Natural killer cell (primary cell): ENCODE data around the gene KIAA1671. TPM values are rescaled to one million over a fixed set of nuclear protein-coding genes. Genes with fewer than 3 reads are reported as not detected.

Experiments used
- ATAC-seq, 3 donors: fragments of 150-1000 bp in 2 of 3; fragments of 200-7000 bp in 1 of 3; cut with Tn5 transposase; 1 replicate in 1 of 3; 2 replicates in 2 of 3; pipeline ENCODE4 v1.10.0; 2021; ENCODE audit warnings: mild to moderate bottlenecking in 2 of 3, moderate library complexity in 2 of 3
- DNase-seq, 2 donors: peaks; one replicate each; pipeline versions ENCODE4 v3.0.0 to v3.0.0-alpha.2; 2013 to 2021; ENCODE audit warnings: mixed read lengths in 1 of 2
- H3K27ac ChIP-seq: one replicate; pipeline ENCODE4 v1.5.1; 2013; ENCODE audit warnings: mild to moderate bottlenecking, low read length
- H3K27me3 ChIP-seq: one replicate; pipeline ENCODE4 v1.6.1; 2013; ENCODE audit warnings: low read length; ENCODE audit not compliant: control insufficient read depth, insufficient read depth
- H3K36me3 ChIP-seq: one replicate; pipeline ENCODE4 v1.6.1; 2013; ENCODE audit warnings: low read length; ENCODE audit not compliant: control insufficient read depth, insufficient read depth
- H3K4me1 ChIP-seq: one replicate; pipeline ENCODE4 v1.6.1; 2013; ENCODE audit warnings: low read length; ENCODE audit not compliant: control insufficient read depth, insufficient read depth
- H3K4me3 ChIP-seq: one replicate; pipeline ENCODE4 v1.5.1; 2013; ENCODE audit warnings: low read length
- H3K9me3 ChIP-seq: one replicate; pipeline ENCODE4 v1.6.1; 2013; ENCODE audit warnings: low read length; ENCODE audit not compliant: control insufficient read depth, insufficient read depth
- H3K27ac Mint-ChIP-seq, 2 donors: one replicate each; pipeline ENCODE4 v1.8.0; 2022; ENCODE audit warnings: mild to moderate bottlenecking in 2 of 2, mixed read lengths in 2 of 2, moderate library complexity in 1 of 2
- H3K27me3 Mint-ChIP-seq, 2 donors: one replicate each; pipeline ENCODE4 v1.8.0; 2022; ENCODE audit warnings: low read depth in 2 of 2, mixed read lengths in 2 of 2
- H3K36me3 Mint-ChIP-seq: one replicate; pipeline ENCODE4 v1.8.0; 2022; ENCODE audit warnings: mixed read lengths
- H3K4me1 Mint-ChIP-seq, 2 donors: one replicate each; pipeline ENCODE4 v1.8.0; 2022; ENCODE audit warnings: mixed read lengths in 2 of 2
- H3K4me3 Mint-ChIP-seq: one replicate; pipeline ENCODE4 v1.8.0; 2022; ENCODE audit warnings: mild to moderate bottlenecking, moderate library complexity, mixed read lengths
- H3K9me3 Mint-ChIP-seq, 2 donors: one replicate each; pipeline ENCODE4 v1.8.0; 2022; ENCODE audit warnings: mixed read lengths in 2 of 2
- whole genome bisulfite sequencing: methylation state at CpG from one replicate; pipeline ENCODE4 v1.1.7; 2013; ENCODE audit warnings: missing lambda C conversion rate; ENCODE audit not compliant: insufficient coverage; 5-methylcytosine and 5-hydroxymethylcytosine counted together
- intact Hi-C: fragments of 100-400 bp; cut with micrococcal nuclease; formaldehyde crosslinking; loops from one replicate; pipeline ENCODE4 v1.14.2; 2022
- total RNA-seq, 4 donors: library from RNA; stranded (reverse); fragments of 120-200 nt in 1 of 4; gene quantifications; one replicate each; pipeline versions ENCODE4 v1.2.3 to v1.2.4, GENCODE V29; 2013 to 2022
- TF ChIP-seq, protein P1 (sequence below): fragments of 200-600 bp; IDR thresholded peaks from one replicate; pipeline ENCODE4 v1.8.0; 2022; ENCODE audit warnings: antibody characterized with exemption

Gene KIAA1671
- total RNA-seq, 3 donors from 2014 or later (not counting 1 experiment from before 2014, with no cell fraction given), result 3.6 to 24.0 (median 7.3) TPM

- 62% methylated on average over 7 of the region's 7 CpGs for WGBS
- Histone ChIP-seq H3K27ac (no peak overlapping the region), H3K4me1 (peaks cover 86% of the 10 kb centered on the region), H3K4me3 (no peak overlapping the region), H3K27me3 (no peaks in the 10 kb centered on the region), H3K36me3 (no peaks in the 10 kb centered on the region), H3K9me3 (no peaks in the 10 kb centered on the region)
- no peak for ATAC-seq
- no peaks in the 10 kb centered on the region for H3K27me3 Mint-ChIP-seq
- H3K36me3 Mint-ChIP-seq, result no peaks in the 10 kb centered on the region
- TF ChIP-seq, protein P1, sequence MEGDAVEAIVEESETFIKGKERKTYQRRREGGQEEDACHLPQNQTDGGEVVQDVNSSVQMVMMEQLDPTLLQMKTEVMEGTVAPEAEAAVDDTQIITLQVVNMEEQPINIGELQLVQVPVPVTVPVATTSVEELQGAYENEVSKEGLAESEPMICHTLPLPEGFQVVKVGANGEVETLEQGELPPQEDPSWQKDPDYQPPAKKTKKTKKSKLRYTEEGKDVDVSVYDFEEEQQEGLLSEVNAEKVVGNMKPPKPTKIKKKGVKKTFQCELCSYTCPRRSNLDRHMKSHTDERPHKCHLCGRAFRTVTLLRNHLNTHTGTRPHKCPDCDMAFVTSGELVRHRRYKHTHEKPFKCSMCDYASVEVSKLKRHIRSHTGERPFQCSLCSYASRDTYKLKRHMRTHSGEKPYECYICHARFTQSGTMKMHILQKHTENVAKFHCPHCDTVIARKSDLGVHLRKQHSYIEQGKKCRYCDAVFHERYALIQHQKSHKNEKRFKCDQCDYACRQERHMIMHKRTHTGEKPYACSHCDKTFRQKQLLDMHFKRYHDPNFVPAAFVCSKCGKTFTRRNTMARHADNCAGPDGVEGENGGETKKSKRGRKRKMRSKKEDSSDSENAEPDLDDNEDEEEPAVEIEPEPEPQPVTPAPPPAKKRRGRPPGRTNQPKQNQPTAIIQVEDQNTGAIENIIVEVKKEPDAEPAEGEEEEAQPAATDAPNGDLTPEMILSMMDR, result no peak
- intact Hi-C loops, result no loop called here
- H3K4me1 Mint-ChIP-seq, result peaks cover 76 to 97% of the 10 kb centered on the region in 2 donors
- peak overlapping the region; percentile 68 for H3K4me3 Mint-ChIP-seq
- peak in 1 of 2 donors; percentile 24 for DNase-seq
- H3K9me3 Mint-ChIP-seq, result no peaks in the 10 kb centered on the region
- peak overlapping the region; percentile 92 for H3K27ac Mint-ChIP-seq
Measured at GRCh38 chr22:25072406-25072805, 119.9 kb downstream of the KIAA1671 start.

DNA sequence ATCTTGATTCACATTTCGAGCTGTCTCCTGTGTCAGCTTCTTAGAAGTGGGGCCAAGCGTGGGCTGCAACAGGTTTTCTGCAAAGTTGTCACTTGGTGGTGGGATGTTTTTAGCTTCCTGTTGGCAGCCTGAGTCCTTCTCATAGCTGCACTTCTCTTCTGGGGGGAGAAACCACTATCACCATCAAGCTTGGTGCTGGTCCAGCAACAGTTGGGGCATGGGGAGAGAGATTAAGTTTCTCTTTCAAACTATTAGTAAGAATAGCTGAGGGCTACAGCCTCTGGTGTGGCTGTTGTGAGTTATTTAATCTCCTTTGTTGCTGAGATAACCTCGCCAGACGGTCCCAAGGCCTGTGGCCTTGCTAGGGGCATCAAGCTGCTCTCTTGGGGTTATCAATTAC is 123.8 kb downstream of the KIAA1671 start:
- no peaks in the 10 kb centered on the region for H3K27me3 ChIP-seq
- H3K36me3 Mint-ChIP-seq, result no peaks in the 10 kb centered on the region
- H3K36me3 ChIP-seq, result no peaks in the 10 kb centered on the region
- H3K4me1 Mint-ChIP-seq, result peaks cover 72 to 77% of the 10 kb centered on the region in 2 donors
- intact Hi-C loops, result no loop called here
- DNase-seq (peak; percentile 45 to 68), ATAC-seq (peak; percentile 80 to 94 (median 83))
- no peaks in the 10 kb centered on the region for H3K9me3 Mint-ChIP-seq
- peak overlapping the region; percentile 82 to 92 for H3K27ac Mint-ChIP-seq
- no peaks in the 10 kb centered on the region for H3K27me3 Mint-ChIP-seq
- WGBS, result 10% methylated on average over 4 of the region's 4 CpGs
- peaks cover 71% of the 10 kb centered on the region for H3K4me1 ChIP-seq
- peak overlapping the region; percentile 39 for H3K27ac ChIP-seq
- peak overlapping the region; percentile 88 for H3K4me3 Mint-ChIP-seq
- H3K9me3 ChIP-seq, result no peaks in the 10 kb centered on the region
- TF ChIP-seq, protein P1, result no peak
- no peak overlapping the region for H3K4me3 ChIP-seq

DNA sequence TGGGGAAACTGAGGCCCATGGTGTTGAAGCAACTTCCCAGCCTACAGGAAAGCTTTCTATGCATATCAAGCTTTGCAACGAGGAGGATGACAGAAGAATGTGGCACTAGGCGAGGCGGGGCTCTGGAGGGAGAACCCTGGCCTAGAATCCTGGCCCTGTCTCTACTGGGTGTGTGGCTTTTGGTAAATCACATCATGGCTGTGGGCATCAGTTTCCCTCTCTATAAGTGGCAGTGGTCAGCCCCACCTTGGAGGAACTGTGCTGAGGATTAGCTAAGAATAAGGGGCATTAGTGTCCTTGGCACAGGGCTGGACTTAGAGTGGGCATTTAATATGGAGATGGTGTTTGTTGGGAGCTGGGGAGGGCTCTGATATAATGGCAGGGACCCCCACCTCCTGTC is 124.5 kb downstream of the KIAA1671 start:
- H3K4me1 Mint-ChIP-seq, result peaks cover 72 to 77% of the 10 kb centered on the region in 2 donors
- intact Hi-C loops, result no loop called here
- DNase-seq (no peak), ATAC-seq (no peak)
- peaks cover 71% of the 10 kb centered on the region for H3K4me1 ChIP-seq
- peak overlapping the region; percentile 88 for H3K4me3 Mint-ChIP-seq
- H3K4me3 ChIP-seq, result no peak overlapping the region
- peak overlapping the region; percentile 82 to 92 for H3K27ac Mint-ChIP-seq
- WGBS, result 75% methylated on average over 3 of the region's 3 CpGs
- no peaks in the 10 kb centered on the region for H3K27me3 Mint-ChIP-seq
- H3K36me3 ChIP-seq, result no peaks in the 10 kb centered on the region
- TF ChIP-seq, protein P1, result no peak
- H3K27me3 ChIP-seq, result no peaks in the 10 kb centered on the region
- no peaks in the 10 kb centered on the region for H3K9me3 Mint-ChIP-seq
- H3K36me3 Mint-ChIP-seq, result no peaks in the 10 kb centered on the region
- H3K9me3 ChIP-seq, result no peaks in the 10 kb centered on the region
- peak overlapping the region; percentile 39 for H3K27ac ChIP-seq

- Mint-ChIP-seq H3K4me1 (peaks cover 68 to 73% of the 10 kb centered on the region in 2 donors), H3K36me3 (no peaks in the 10 kb centered on the region), H3K27me3 (no peaks in the 10 kb centered on the region), H3K27ac (peak overlapping the region; percentile 82 to 92), H3K4me3 (no peak overlapping the region), H3K9me3 (no peaks in the 10 kb centered on the region)
- Histone ChIP-seq H3K27me3 (no peaks in the 10 kb centered on the region), H3K4me1 (peaks cover 69% of the 10 kb centered on the region), H3K4me3 (no peak overlapping the region), H3K9me3 (no peaks in the 10 kb centered on the region), H3K36me3 (no peaks in the 10 kb centered on the region), H3K27ac (no peak overlapping the region)
- no peak for ATAC-seq
- WGBS, result 94% methylated on average over 3 of the region's 3 CpGs
- DNase-seq, result no peak
- TF ChIP-seq, protein P1, result no peak
- intact Hi-C loops, result no loop called here
Measured at GRCh38 chr22:25077964-25078363, 125.4 kb downstream of the KIAA1671 start.
